GM19025 (cell line): Measurements from ENCODE around the gene PHC2.

Experiments
- ATAC-seq: cut with Tn5 transposase; IDR thresholded peaks from one replicate; pipeline ENCODE4 v1.9.1; 2021; ENCODE audit warnings: mild to moderate bottlenecking, low read depth, moderate library complexity; ENCODE audit not compliant: unreplicated experiment

Gene PHC2

DNA sequence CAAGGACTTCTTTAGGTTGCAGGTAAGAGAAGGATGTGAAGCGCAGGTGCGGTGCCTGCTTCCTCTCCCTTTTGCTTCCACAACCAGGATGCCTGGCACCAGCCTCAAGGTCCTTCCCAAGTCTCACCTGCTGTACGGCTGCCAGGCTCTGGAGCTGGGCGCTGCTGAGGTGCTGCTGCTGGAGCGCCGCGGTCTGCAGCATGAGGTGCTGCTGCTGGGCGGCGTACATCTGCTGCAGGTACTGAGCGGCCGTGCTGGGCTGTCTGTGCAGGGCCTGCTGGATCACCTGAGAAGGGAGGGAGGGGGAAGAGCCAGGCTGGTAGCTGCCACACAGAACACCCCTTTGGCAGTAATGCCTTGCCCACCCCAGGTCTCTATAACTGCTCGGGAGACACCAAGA lies 58.7 kb downstream of the PHC2 start:
- no peak for ATAC-seq

DNA sequence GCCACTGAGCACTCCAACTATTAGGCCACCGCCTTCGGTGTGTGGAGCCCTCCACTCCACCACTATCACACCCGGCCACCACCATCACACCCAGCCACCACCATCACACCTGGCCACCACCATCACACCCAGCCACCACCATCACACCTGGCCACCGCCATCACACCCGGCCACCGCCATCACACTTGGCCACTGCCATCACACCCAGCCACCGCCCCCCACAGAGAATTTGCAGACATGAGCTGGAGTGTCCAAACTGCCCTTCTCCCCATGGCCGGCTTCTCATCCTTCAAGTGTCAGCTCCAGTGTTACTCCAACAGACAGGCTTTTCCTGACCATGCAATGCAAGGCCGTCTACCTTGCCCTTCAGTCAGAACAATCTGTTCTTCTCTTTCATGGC lies 59.6 kb downstream of the PHC2 start:
- ATAC-seq, result no peak

DNA sequence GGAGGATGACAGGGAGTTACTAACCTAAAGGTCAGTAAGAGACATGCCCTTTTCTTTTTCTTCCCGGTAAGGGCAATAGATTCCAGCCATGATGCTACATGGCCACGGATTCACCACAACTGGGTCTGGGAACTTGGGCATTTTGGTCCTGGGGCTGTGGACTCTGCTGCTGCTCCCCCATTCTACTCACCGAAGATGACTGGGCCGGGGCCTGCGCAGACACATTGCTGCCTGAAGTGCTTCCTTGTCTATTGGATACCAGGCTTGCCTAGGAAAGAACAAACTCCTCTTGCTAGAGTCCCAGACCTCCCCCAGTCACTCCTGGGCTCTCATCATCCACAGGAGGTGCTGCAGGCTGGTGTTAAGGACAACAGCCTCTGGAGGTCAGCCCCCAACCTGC lies 60.1 kb downstream of the PHC2 start:
- no peak for ATAC-seq

DNA sequence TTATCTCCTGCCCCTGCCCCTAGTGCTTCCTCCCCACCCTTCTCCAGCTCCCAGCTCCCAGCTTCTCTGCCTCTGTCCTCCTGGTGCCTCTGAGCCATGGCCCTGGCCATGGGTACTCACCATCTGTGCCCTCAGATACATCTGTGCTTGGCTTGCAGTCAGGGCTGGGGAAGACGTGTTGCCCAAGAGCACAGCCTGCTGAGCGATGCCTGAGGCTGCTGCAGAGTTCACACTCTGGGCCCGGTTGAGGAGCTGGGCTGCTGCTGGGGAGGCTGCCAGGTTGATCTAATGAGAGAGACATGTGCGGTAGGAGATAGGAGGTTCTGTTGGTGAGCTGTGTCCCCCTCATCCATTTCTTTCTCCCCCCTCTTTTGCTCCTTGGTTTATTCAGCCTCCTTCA lies 60.6 kb downstream of the PHC2 start:
- ATAC-seq, result no peak

DNA sequence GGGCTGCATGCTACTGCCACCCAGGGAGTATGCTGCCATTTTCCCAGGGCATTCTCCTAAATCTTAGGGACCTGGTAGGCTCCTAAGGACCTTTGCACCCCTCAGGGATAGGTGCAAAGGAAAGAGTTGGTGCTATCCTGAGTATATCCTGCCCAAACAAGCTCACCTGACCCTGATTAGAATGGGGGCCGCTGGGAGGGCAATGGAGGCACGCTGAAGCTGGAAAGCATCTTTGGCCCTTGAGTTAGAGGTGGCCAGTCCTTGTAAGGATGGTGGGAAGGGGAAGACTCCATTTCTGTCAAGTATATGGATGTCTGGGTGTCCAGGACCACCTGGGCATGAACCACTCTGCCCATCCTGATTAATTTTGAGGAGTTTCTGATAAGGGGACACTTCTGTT lies 61.1 kb downstream of the PHC2 start:
- ATAC-seq, result no peak

DNA sequence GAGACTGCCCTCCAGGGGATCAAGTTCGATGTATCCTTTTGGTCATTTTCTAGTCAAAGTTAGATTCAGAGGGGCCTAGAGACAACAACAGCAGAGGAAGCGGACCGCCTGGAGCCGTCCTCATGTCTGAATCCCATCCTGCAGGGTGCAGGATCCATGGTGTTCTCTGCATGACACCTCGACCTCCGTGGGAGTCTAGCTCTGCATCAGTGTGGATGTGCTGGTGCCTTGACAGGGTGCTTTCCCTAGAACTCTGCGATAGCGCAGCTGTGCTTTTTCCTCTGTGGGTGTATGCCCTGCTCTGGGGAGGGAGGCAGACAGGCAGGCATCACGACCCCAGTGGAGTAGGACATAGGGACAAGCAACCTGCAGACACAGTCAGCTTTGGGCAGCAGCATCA lies 61.8 kb downstream of the PHC2 start:
- ATAC-seq, result no peak

DNA sequence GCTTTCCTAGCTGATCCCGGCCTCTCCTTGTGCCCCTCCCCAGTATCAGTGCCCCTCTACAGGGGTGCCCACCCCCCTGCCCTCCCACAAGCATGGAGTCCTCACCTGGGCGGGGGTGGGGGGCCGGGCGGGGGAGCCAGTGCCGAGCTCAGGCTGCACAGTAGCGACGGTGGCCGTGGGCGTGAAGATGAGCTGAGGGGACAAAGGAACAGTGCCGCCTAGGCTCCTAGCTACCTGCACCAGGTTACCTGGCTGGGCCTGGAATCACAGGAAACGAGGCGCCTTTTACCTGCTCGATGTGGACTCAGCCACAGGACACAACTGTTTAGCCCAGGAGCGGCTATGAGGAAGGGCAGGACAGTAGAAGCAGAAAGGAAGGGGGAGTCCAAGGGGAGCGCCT lies 62.5 kb downstream of the PHC2 start:
- no peak for ATAC-seq

DNA sequence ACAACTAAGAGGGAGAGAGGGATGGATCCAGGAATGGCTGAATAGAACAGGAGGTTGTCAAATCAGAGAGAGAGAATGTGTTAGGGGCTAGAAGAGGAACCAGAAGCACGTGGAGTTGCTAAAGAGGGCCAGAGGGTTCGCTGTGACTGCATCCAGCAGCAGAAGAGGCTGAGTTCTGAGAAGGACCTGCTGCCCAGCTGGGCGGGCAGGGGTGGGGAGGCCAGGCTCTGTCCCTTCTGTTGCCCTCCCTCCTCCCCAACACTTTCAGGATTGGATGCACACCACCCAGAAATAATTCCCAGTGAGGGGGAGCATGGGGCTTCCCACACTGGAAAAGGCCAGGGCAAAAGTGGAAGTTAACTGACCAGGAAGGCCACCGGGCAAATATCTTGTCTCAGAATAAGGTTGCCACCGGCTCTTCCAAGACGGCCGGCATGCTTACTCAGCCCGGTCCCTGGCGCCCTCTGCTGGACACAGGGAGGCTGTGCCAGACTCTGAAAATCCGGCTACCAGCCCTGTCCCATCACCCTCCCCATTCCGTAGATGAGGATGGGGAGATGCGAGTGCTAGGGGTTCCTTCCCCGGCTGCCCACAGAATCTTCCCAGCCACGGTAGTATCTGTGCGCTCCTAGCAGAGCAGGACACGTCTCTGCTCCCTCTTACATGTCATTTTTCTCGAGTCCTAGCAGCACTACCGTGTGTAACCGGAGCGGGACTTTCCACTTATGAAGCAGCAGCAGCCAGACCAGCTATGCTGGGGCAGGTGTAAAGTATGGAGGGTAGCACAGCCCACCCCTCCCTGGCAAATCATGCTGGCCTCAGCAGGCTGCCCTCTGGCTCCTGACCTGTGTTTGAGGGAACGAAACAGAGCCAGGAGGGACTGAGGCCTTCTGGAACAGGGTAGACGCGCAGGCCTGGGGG lies 63.1 kb downstream of the PHC2 start:
- ATAC-seq, result no peak

DNA sequence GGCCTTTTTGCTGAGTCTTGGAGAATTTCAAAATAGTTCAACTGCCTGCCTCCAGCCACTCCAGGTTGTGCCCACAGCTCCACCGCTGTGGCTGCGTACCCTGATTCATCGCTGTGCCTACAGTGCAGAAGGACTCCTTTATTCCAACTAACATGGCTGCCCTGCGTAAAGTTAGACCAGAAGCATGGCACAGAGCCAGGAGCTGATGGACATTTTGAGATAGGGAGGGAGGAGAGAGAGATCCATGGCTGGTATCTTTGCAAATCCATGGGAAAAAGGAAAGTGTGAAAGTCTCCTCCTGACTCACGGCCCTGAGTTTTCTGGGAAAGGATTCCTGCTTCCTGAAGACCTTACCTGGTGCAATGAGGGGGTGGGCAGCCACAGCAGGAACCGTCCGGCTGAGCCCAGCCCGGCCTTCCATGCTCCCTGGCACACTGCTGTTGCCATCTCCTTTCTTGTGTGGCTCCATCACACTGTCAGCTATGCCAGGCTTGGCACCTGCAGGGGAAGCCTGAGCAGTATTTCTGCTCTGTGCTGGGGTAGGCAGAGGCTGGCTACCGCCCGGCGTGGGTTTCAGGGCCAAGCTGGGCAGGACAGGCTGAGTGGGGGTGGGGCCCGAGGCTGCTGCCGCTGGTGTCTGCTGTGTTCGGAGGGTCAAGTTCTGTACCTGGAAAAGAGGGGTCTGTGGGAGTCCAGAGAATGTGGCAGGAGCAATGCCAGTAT lies 64.0 kb downstream of the PHC2 start:
- ATAC-seq, result no peak

DNA sequence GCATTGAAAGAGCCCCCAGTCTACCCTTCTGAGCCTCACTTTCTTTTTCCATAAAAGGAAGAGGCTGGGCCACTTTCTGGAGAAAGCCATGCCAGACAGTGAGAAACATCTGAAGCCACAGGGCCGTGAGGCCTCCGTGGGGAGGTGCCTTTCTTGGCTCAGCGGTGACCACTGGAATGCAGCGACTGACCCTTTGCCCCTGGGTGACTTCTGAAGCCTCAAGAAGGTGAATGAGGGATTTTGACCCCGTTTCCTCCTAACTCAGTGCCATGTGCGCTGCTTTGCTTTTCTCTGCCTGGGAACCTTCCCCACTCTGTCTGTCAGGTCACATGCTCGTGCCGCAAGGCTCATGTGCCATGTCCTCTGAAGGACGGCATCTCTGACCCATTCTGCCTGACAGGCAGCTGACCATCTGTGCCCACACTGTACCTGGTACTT lies 65.3 kb downstream of the PHC2 start:
- no peak for ATAC-seq

DNA sequence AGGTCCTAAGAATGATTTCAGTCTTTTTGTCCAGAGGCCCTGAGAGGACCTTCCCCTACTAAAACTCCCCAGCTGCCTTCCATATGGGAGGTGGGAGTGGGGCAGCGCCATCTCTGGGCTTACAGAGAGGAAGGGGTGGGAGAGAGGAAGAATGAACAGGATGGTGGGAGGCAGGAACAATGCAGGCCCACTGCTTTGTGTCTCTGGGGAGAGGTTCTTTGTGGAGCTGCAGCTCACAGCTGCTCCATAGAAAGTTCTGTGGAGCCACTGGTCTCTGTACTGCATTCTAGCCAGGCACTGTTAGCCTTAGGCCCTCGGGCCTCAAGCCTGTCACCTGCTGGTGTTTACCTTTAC lies 66.4 kb downstream of the PHC2 start:
- ATAC-seq, result no peak

DNA sequence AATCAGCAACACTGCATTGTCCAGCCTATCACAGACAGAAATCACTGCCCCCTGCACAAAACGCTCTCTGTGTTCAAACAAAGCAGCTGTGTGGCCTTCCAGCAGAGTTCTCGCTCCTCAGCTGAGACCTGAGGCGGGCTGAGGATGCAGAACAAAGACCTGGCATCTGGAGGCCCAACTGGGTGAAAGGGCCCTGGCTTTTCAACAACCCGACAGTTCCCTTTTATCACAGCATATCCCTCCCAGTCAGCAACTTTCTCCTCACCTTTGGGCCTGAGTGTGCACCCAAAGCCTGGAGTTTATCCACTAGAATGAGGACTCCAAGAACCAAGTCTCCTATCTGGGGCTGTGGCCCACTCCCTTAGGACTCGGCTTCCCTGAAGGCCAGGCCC lies 67.4 kb downstream of the PHC2 start:
- ATAC-seq, result no peak

DNA sequence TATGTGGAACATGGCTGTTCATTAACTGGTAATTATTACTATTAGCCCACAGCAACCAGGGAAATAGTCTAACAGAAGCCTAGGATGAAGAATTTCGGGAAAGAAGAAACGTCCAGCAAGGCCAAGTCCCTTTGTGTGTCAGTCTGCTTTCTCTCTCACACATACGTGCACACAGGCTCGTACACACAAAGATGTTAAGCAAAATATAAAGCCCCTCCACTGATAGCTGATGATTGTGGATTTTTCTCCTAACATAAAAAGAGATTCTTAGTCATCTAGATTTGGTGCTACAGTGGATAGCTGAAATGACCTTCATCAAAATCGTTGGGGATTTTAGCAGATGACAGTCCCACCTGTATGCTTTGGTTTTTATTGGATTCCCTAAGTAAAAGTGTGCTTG lies 67.9 kb downstream of the PHC2 start:
- no peak for ATAC-seq

DNA sequence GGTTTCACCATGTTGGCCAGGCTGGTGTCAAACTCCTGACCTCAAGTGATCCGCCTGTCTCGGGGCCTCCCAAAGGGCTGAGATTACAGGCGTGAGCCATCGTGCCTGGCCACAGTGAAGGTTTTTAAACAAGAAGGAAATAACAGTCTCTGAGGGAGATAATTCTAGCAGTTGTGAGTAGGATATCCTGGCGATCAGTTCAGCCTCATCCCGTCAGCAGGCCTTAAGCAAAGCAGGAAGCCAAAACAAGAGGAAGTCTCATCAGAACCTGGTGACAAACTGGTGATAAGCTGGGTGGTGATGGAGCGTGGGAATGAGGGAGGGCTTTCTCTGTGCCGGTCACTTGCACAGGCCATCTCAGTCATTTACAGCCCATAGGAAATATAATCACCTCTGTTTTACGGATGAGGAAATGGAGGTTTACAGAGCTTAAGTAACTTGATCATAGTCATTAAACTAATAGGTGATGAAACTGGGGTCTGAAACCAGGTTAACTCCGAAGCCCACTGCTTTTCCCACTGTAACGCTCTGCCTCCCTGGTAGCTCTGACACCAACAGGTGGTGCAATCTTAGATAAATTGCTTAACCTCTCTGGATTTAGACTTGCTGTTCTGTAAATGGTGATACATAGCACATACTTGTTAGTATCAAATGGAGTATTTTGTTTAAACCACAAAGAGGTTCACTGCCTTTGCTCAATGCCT lies 69.2 kb downstream of the PHC2 start:
- ATAC-seq, result no peak

DNA sequence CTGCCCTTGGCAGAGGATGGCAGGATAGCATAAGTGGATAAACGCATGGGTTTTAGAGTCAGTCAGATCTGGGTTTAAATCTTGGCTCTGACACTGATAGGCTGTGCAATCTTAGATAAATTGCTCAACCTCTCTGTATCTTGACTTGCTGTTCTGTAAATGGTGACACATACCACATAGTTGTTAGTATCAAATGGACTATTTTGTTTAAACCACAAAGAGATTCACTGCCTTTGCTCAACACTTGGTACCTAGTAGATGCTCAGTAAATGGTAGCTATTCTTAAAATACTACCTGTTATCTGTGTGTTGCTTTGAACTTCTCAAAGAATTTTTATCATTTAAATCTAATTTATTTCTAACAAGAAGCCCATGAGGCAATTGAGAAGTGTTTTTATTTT lies 70.5 kb downstream of the PHC2 start:
- no peak for ATAC-seq

DNA sequence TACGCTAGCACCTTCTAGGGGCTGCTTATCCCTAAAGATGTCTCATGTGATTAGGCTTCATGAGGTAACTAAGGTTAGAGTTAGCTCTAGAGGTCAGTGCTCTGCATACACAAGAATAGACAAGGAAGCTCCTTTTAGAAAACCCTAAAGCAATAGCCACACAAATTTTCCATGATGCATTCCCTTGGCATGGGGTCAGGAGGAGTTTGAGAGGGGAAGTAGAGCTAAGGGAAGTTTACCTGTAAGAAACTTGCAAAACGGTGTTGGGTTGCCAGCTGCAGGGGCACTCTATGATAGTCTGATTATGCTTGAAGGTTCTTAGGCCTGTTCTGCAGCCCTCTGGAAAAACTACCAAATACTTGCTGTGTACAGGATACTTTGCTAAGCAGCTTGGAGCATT lies 71.0 kb downstream of the PHC2 start:
- no peak for ATAC-seq

DNA sequence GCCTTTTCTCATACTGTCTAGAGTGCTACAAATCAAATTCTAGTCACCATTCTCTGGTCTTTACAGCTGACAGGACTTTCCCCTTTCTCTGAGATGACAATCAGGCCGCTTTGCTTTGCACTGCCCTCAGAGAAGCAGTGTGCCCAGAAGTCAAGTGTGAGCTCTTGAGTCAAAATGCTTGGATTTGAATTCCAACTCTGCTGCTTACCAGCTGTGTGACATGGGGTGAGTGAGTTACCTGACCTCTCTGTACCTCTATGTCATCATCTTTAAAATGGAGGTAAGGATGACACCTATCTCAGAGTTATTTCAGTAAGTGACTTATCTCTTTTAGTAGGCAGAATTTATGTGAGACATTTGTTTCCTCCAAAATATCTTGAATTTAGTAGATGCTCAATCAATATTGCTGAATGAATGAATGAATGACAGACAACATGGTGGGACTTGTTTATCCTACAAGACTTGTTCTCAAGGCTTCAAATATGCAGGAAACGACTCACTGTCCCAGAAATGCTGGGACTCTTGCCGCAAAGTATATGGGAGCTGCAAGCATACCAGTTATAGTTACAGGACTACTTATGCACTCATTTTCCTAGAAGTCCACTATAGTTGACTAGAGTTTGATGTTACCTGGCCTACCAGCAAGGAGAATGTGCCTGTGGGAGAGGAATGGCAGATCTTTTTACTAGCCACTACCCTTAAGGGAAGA lies 71.9 kb downstream of the PHC2 start:
- no peak for ATAC-seq

DNA sequence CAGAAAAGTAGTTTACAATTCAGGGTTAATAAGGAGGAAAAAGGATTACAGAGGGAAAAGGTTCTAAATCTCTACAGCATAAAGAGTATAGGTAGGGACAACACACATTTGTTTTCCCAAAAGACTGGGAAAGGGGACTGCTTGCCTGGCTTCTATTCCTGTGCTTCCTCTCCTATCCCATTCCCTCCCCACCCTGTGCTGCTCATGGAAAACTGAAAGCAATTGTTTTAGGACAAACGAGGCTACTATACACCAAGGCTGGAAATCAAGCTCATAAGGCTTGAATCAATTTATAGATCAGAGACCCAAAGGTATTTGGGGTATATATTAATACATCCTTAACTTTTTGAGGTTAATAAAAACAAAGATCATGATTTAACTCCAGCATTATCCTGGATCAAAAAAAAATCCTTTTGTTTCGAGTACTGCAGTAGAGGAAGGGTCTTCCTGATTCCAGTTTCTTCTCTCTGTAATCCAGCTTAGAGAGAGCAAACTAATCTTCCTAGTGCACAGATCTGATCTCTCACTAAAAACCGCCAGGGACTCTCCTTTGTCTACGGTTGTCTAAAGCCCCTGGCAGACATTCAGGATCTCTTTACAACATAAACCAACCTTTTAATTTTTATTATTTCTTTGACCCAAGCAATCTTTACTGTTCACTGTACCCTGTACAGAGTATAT lies 72.6 kb downstream of the PHC2 start:
- ATAC-seq, result no peak

DNA sequence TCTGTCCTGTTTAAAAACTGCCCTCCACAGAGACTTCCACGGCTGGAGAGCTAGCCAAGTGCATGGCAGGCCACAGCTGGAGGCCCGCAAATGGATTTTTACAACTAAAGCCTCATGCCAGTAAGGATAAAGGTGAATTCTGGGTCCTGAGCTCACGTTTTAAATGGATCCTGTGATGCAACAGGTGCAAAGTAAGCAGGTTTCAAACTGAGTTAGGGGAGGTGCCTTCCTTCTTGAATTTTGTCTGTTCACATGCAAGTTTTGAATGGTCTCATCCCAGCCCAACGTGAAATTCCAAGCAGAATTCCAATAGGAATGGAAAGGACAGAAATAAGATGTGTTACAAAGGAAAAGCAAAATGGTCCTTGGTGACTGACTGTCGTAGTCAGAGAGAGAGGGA lies 73.8 kb downstream of the PHC2 start:
- no peak for ATAC-seq

DNA sequence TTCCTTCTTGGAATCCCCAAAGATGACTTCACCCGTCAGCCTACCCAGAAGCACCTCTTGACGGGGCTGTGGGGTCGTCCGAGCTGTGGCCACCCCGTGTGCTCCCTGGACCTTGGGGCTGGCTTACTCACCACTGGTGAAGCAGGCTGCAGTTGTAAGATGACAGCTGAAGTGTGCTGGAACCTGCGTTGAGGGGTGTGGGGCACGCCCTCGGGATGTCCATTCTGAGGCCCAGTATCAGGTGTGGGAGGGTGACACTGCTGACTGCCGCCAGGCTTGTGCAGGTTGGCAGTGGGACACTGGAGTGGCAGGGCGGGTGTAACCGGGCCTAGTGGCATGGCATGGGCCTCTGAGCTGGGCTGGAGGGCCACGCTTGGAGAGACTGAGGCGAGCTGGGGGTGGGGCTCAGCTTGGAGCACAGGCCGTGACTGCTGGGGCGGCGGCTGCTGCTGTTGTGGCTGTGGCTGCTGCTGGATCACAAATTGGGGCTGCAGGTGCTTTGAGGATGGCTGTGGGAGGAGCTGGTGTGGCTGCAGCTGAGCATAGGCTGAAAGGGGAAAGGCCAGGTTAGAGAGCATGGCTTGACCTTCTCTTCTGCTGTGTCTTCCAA lies 76.1 kb downstream of the PHC2 start:
- ATAC-seq, result no peak
